Epithelial cell of esophagus (primary cell): ENCODE measurements around the gene IFITM10.

Experiments used
- DNase-seq: peaks from one replicate; pipeline ENCODE4 v3.0.0; 2010; ENCODE audit warnings: low read depth
- H3K4me3 ChIP-seq: 2 replicates; pipeline ENCODE4 v1.5.1; 2011; ENCODE audit warnings: mild to moderate bottlenecking, low read length, control low read depth
- CTCF ChIP-seq: IDR thresholded peaks from 2 replicates; pipeline ENCODE4 v1.5.1; 2011; ENCODE audit warnings: low read depth, mild to moderate bottlenecking, low read length, control low read depth, inconsistent platforms; ENCODE audit not compliant: insufficient read depth; ENCODE audit errors: missing control alignments

IFITM10 gene

GRCh38 chr11:1740786-1741530 is 9.4 kb downstream of the IFITM10 start:
- no peak overlapping the region for H3K4me3 ChIP-seq
- no peak for DNase-seq
- TF ChIP-seq CTCF, result no peak

- no peak for DNase-seq
- no peak overlapping the region for H3K4me3 ChIP-seq
- TF ChIP-seq CTCF, result no peak
Measured at GRCh38 chr11:1739576-1739975, 10.8 kb downstream of the IFITM10 start.

- TF ChIP-seq CTCF, result no peak
- DNase-seq, result no peak
- H3K4me3 ChIP-seq, result no peak overlapping the region
Measured at GRCh38 chr11:1738380-1738779, 12.0 kb downstream of the IFITM10 start.

- no peak for TF ChIP-seq CTCF
- no peak for DNase-seq
- H3K4me3 ChIP-seq, result no peak overlapping the region
Measured at GRCh38 chr11:1737080-1737757, 13.2 kb downstream of the IFITM10 start.

- TF ChIP-seq CTCF, result no peak
- no peak for DNase-seq
Measured at GRCh38 chr11:1736447-1736992, 13.9 kb downstream of the IFITM10 start.

GRCh38 chr11:1735271-1735670 is 15.1 kb downstream of the IFITM10 start:
- DNase-seq, result no peak
- no peak for TF ChIP-seq CTCF
- H3K4me3 ChIP-seq, result no peak overlapping the region

More at GRCh38 chr11:1736447-1736992, 13.9 kb downstream of the IFITM10 start:
- H3K4me3 ChIP-seq, result no peak overlapping the region
